ENCODE data around the gene FAM168A. TPM values are rescaled to one million over a fixed set of nuclear protein-coding genes. Genes with fewer than 3 reads are reported as not detected.
A peak's percentile ranks its signal among the peaks of the same experiment; 100 is the strongest.

FAM168A gene
- total and polyA plus RNA-seq, 2 of the 8 experiments (the other 6 are each of a cell fraction or from before 2014, with no cell fraction given) = 17.1 to 21.6 TPM

GRCh38 chr11:73498343-73498742, 99.6 kb downstream of the FAM168A start:
- Histone ChIP-seq H4K20me1 (replicated peaks in 1 of 2; ENCODE audit: control insufficient read depth in 1 of 2, insufficient read depth in 2 of 2, low read length in 2 of 2) (no peaks in the 10 kb centered on the region), H3K18ac (ENCODE audit: extremely low read depth, low read length) (peak overlapping the region; percentile 72; the same call in 1 of the 2 replicates), H3K4me2 (ENCODE audit: insufficient read depth in 1 of 2, low read depth in 2 of 2, low read length in 2 of 2) (no peak overlapping the region), H2BK15ac (ENCODE audit: low read length) (no peak overlapping the region), H3K56ac (replicated peaks; ENCODE audit: insufficient read length, low read depth, low read length) (no peak overlapping the region), H2AK5ac (ENCODE audit: low read depth, low read length) (no peak overlapping the region), H3K4ac (replicated peaks; ENCODE audit: insufficient read length, low read depth, low read length) (no peak overlapping the region), H3K23me2 (ENCODE audit: low read depth, low read length) (no peaks in the 10 kb centered on the region), H3K27me3 (replicated peaks in 1 of 4; ENCODE audit: control insufficient read depth in 3 of 4, extremely low read depth in 1 of 4, insufficient read depth in 3 of 4, low read length in 3 of 4) (no peaks in the 10 kb centered on the region), H3K9me3 (ENCODE audit: insufficient read depth in 2 of 2, low read depth in 1 of 2, low read length in 1 of 2) (no peaks in the 10 kb centered on the region), H3K79me2 (ENCODE audit: control insufficient read depth in 1 of 2, insufficient read depth in 2 of 2, low read length in 2 of 2) (peaks cover 0 to 3% of the 10 kb centered on the region in 2 experiments; a peak in 1 of 4 replicates), H3K14ac (ENCODE audit: insufficient read length) (no peak overlapping the region), H3K23ac (ENCODE audit: insufficient read length) (no peak overlapping the region), H4K5ac (ENCODE audit: insufficient read length, low read depth, low read length) (no peak overlapping the region), H4K8ac (ENCODE audit: extremely low read depth, insufficient read depth, low read length) (no peak overlapping the region), H2BK20ac (ENCODE audit: low read length) (no peak overlapping the region), H3K79me1 (ENCODE audit: low read depth, low read length) (no peaks in the 10 kb centered on the region; the same call in 1 of the 2 replicates), H3K27ac (ENCODE audit: low read depth, low read length) (no peak overlapping the region), H3K4me3 (ENCODE audit: extremely low read depth in 1 of 4, insufficient read depth in 2 of 4, low read depth in 3 of 4, low read length in 4 of 4) (no peak overlapping the region), H3K4me1 (replicated peaks in 1 of 4; ENCODE audit: control insufficient read depth in 3 of 4, insufficient read depth in 4 of 4, low read length in 3 of 4) (peaks cover 0 to 8% (median 3%) of the 10 kb centered on the region in 4 experiments; a peak in 4 of 7 replicates), H2BK120ac (replicated peaks; ENCODE audit: low read depth, low read length) (no peak overlapping the region), H4K91ac (replicated peaks; ENCODE audit: insufficient read length, low read length) (no peak overlapping the region), H3K36me3 (ENCODE audit: control insufficient read depth in 2 of 4, insufficient read depth in 4 of 4, low read length in 3 of 4) (no peaks in the 10 kb centered on the region), H2AFZ (ENCODE audit: low read length) (no peak overlapping the region), H3K9ac (replicated peaks in 1 of 4; ENCODE audit: extremely low read depth in 1 of 4, low read depth in 3 of 4, low read length in 3 of 4) (no peak overlapping the region), H2BK5ac (ENCODE audit: low read depth, low read length) (no peak overlapping the region), H2BK12ac (ENCODE audit: low read depth, low read length) (no peak overlapping the region)
- no peak for DNase-seq (ENCODE audit: low read depth in 1 of 2, low spot score in 2 of 2)
- no peak for FAIRE-seq
- 90% methylated on average over 6 of the region's 6 CpGs; no CpG with 5 or more reads in 1 of the 2 experiments for WGBS, 2 experiments (ENCODE audit: extremely low coverage in 1 of 2, insufficient coverage in 1 of 2, insufficient read length in 1 of 2, insufficient replicate concordance in 2 of 2, low coverage in 1 of 2, low lambda C conversion rate in 2 of 2, missing lambda C conversion rate in 1 of 2)
- ChIA-PET CTCF (ENCODE audit: partially characterized antibody) (interaction anchor here (1.4 kb wide), 1 partner anchor 65 kb away, joined by 3 read pairs; no protein-coding TSS in a partner anchor), POLR2A (ENCODE audit: partially characterized antibody) (interaction anchor here (1.0 to 1.3 kb wide), 2 partner anchors 9 to 23 kb away, joined by 3 read pairs; no protein-coding TSS in a partner anchor)
- no peak for TF ChIP-seq EP300 (IDR thresholded peaks at IDR 0.05; ENCODE audit: borderline replicate concordance in 1 of 2, low read depth in 2 of 2, low read length in 2 of 2)
- no peak for TF ChIP-seq CREB1 (IDR thresholded peaks at IDR 0.05)
- TF ChIP-seq KDM5A (IDR thresholded peaks at IDR 0.05; ENCODE audit: low read length) = no peak
- no peak for TF ChIP-seq SAP30 (IDR thresholded peaks at IDR 0.05; ENCODE audit: insufficient read depth, insufficient replicate concordance, low read length)
- TF ChIP-seq POLR2AphosphoS5 (IDR thresholded peaks at IDR 0.05; ENCODE audit: low read depth, low read length) = no peak
- TF ChIP-seq RXRA (IDR thresholded peaks at IDR 0.05; ENCODE audit: insufficient read depth, low read depth, low read length) = no peak
- no peak for TF ChIP-seq BRCA1 (IDR thresholded peaks at IDR 0.05; ENCODE audit: low read depth, low read length)
- TF ChIP-seq CTCF (IDR thresholded peaks at IDR 0.05; ENCODE audit: control extremely low read depth in 1 of 3, insufficient read depth in 1 of 3, low read depth in 1 of 3, low read length in 3 of 3) = no peak
- TF ChIP-seq CBX8 (IDR thresholded peaks at IDR 0.05; ENCODE audit: borderline replicate concordance, low read depth, low read length) = no peak
- no peak for TF ChIP-seq SP1 (IDR thresholded peaks at IDR 0.05; ENCODE audit: low read depth, low read length)
- TF ChIP-seq YY1 (IDR thresholded peaks at IDR 0.05; ENCODE audit: low read depth, low read length) = no peak
- TF ChIP-seq POU5F1 (IDR thresholded peaks at IDR 0.05; ENCODE audit: low read depth, low read length) = no peak

All from H1 (cell line).